HG02642 (cell line): ENCODE measurements around the gene TAMM41.
"Not testable (repeated sequence)": the region's sequence is repeated elsewhere in the genome, so short reads cannot be mapped to it uniquely, and the experiment has no call there.

Experiments used
- ATAC-seq: cut with Tn5 transposase; IDR thresholded peaks from one replicate; pipeline ENCODE4 v1.9.1; 2021; ENCODE audit warnings: mild to moderate bottlenecking; ENCODE audit not compliant: unreplicated experiment, poor library complexity

Gene TAMM41

DNA sequence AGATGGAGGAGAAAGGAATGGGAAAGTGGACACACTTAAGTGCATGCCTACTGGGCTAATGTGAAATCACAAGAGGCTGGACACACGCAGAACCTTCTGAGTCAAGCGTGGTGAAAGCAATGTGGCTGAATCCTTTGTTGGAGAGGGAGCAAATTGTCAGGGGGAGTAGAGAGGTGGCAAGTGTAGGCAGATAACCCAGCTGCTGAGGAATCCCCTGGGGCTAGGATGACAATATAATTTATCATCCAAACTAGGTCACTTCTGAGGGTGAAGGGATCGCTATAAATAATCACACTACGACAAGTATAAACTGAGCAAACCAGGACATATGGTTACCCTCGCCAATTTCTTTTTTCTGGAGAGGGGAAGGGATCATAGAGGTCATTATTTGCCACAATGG, 28.7 kb downstream of the TAMM41 start:
- ATAC-seq: no peak

GRCh38 chr3:11815111-11815510, 31.6 kb downstream of the TAMM41 start:
- no peak for ATAC-seq

GRCh38 chr3:11814663-11815062, 32.0 kb downstream of the TAMM41 start:
- ATAC-seq: no peak

GRCh38 chr3:11810276-11810675, 36.4 kb downstream of the TAMM41 start:
- no peak for ATAC-seq

- ATAC-seq: no peak
Measured at GRCh38 chr3:11808231-11808630, 38.5 kb downstream of the TAMM41 start.

DNA sequence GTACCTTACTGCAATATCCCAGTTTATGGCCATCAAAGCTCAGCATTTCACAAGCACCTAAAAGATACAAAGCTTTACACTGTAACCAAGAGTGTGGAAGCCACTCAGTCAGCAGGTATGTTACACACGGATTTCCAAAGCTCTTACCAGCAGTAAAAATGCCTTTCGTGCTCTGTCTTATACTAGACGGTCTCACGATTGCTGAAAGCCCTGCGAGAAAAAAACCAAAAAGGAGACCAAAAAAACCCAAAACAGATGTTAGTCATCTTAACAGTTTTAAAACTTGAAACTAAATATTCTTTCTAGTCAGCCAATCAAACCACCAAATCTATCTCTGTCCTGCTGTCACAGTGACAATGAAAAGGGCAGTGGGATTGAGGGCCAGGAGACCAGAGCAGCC, 39.0 kb downstream of the TAMM41 start:
- ATAC-seq: no peak

DNA sequence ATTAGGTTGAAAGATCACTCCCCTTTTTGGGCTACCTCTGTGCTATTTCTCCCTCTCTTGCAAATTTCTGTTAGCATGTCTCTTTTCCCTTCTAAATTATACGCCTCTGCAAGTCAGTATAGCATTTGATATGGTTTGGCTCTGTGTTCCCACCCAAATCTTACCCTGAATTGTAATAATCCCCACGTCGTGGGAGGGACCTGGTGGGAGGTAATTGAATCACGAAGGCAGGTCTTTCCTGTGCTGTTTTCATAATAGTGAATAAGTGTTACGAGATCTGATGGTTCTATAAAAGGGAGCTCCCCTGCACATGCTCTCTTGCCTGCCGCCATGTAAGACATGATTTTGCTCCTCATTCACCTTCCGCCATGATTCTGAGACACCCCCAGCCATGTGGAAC, 41.0 kb downstream of the TAMM41 start:
- ATAC-seq: no peak

GRCh38 chr3:11803977-11804892, 42.5 kb downstream of the TAMM41 start:
- no peak for ATAC-seq

DNA sequence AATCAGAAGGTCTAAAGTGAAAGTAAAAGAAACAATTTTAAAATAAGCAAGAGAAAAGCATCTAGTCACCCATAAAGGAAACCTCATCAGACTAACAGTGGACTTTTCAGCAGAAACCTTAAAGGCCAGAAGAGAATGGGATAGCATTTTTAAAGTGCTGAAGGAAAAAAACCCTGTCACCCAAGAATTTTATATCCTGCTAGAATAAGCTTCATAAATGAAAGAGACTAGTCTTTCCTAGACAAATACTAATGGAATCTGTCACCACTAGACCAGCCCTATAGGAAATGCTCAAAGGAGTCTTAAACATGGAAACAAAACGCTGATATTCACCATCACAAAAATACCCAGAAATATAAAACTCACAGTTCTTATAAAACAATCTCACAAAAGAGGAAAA, 46.9 kb downstream of the TAMM41 start:
- no peak for ATAC-seq

GRCh38 chr3:11794927-11795326, 51.8 kb downstream of the TAMM41 start:
- ATAC-seq: no peak

- ATAC-seq: no peak
Measured at GRCh38 chr3:11791339-11792200, 55.1 kb downstream of the TAMM41 start.

DNA sequence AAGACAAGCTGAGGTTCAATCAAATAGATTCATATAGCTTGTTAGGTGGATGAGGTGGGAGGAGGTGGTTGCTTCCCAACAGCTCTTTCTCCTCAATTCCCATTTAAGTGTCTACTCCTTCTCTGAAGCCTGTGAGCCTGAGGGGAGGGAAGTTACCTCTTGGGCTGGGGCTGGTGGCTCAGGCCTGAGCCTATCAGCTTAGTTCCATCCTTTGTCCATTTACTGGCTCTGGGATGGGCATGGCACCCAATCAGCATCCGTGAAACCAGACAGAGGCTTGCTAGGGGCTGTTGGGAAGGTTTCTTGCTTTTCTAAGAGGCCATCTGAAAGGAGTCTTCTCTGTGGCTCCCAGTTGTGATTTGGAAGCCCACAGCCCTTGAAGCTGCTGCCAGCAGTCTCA, 57.3 kb downstream of the TAMM41 start:
- no peak for ATAC-seq

- ATAC-seq: no peak
Measured at GRCh38 chr3:11784971-11785377, 61.7 kb downstream of the TAMM41 start.

DNA sequence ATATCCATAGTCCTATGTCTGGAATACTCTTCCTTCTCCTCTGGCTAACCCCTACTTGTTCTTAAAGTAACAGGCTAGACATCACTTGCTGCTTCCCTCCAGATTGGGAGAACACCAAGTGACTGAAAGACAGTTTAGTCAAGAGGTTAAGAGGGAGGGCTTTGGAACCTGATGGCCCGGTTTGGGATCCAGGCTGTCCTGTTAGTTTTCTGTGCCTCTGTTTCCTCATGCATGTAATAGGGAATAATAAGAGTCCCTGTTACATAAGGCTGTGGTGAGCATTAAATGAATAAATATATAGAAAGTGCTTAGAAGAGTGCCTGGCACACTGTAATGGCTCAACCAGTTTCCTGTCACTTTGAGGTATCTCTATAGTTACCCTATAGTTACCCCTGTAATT, 66.3 kb downstream of the TAMM41 start:
- ATAC-seq: no peak

DNA sequence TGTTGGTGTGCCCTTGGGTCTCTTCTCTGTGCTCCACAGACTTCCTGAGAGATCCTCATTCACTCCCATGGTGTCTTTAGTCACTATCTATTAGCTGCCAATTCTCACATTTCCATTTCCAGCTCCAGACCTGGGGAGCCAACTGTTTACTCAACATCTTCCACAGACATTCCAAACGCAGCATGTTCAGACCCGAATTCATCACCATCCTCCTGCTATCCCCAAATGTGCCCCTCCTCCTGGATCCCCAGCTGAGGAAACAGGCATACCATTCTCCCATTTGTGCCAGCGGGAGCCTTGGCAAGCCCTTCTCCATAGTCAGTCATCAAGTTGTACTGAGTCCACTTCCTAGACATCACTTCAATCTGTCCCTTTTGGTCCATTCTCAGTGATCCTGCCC, 67.1 kb downstream of the TAMM41 start:
- ATAC-seq: no peak

DNA sequence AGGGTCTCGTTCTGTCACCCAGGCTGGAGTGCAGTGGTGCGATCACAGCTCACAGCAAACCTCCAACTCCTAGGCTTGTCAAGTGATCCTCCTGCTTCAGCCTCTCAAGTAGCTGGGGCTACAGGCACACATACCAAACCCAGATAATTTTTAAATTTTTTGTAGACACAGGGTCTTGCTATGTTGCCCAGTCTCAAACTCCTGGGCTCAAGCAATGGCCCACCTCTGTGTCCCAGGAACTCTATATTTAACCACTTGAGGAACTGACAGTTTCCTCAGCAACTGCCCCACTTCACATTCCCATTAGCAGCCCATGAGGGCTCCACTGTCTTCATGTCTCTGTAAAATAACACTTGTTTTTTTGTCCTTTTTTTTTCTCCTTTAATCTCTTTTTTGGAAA, 68.4 kb downstream of the TAMM41 start:
- no peak for ATAC-seq

DNA sequence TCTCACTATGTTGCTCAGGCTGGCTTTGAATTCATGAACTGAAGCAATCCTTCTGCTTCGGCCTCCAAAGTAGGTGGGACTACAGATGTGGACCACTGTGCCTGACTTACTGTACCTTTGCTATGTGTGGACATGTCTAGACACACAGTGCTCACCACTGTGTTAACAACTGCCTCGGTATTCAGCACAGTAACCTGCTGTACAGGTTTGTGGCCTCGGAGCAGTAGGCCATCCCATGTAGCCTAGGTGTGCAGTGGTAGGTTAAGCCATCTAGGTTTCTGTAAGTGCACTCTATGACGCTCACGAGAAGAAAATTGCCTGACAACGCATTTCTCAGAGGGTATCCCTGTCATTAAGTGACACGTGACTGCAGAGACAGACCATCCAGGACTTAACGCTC, 70.3 kb downstream of the TAMM41 start:
- ATAC-seq: no peak

GRCh38 chr3:11775493-11775892, 71.2 kb downstream of the TAMM41 start:
- ATAC-seq: no peak

DNA sequence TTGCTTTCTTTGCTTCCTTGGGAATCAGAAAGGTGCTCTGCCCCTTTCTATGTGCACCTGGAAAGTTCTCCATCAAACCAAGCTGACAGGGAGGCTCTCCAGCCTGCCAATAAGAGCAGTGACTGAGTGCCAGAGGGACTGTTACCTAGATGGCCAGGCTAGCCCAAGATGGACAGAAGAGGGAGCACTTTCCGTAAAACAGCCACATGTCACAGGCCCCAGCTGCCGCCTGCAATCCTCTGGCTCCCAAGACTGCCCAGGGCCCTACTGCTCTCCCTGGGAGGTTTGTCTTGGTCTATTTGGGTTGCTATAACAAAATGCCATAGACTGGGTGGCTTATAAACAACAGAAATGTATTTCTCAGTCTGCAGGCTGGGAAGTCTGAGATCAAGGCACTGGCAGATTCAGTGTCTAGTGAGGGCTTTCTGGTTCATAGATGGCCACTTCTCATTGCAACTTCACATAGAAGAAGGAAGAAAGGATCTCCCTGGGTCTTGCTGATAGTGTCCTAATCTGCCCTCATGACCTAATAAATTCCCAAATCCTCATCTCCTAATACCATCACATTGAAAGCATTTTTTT, 72.3 kb downstream of the TAMM41 start:
- no peak for ATAC-seq

GRCh38 chr3:11771931-11772330, 74.8 kb downstream of the TAMM41 start:
- not testable (repeated sequence) for ATAC-seq
